Stimulated activated memory B cell treated with anti-CD40 and anti-IgM and Interleukin-4, amounts not matched to agents 10 μg/mL and 1 μg/mL and 100 μg/mL, for 72 hours (primary cell): ENCODE data around the gene APOM.

Source experiments
- ATAC-seq: fragments of 150-1000 bp; cut with Tn5 transposase; 2 replicates; pipeline ENCODE4 v1.10.0; 2021
- H3K27ac Mint-ChIP-seq: one replicate; pipeline ENCODE4 v1.8.0; 2022; ENCODE audit warnings: mild to moderate bottlenecking, mixed read lengths
- H3K27me3 Mint-ChIP-seq: one replicate; pipeline ENCODE4 v1.8.0; 2022; ENCODE audit warnings: mixed read lengths
- H3K36me3 Mint-ChIP-seq: one replicate; pipeline ENCODE4 v1.8.0; 2022; ENCODE audit warnings: mixed read lengths
- H3K4me1 Mint-ChIP-seq: one replicate; pipeline ENCODE4 v1.8.0; 2022; ENCODE audit warnings: mixed read lengths
- H3K4me3 Mint-ChIP-seq: one replicate; pipeline ENCODE4 v1.8.0; 2022; ENCODE audit warnings: mild to moderate bottlenecking, moderate library complexity, mixed read lengths
- H3K9me3 Mint-ChIP-seq: one replicate; pipeline ENCODE4 v1.8.0; 2022; ENCODE audit warnings: mixed read lengths

The APOM gene

DNA sequence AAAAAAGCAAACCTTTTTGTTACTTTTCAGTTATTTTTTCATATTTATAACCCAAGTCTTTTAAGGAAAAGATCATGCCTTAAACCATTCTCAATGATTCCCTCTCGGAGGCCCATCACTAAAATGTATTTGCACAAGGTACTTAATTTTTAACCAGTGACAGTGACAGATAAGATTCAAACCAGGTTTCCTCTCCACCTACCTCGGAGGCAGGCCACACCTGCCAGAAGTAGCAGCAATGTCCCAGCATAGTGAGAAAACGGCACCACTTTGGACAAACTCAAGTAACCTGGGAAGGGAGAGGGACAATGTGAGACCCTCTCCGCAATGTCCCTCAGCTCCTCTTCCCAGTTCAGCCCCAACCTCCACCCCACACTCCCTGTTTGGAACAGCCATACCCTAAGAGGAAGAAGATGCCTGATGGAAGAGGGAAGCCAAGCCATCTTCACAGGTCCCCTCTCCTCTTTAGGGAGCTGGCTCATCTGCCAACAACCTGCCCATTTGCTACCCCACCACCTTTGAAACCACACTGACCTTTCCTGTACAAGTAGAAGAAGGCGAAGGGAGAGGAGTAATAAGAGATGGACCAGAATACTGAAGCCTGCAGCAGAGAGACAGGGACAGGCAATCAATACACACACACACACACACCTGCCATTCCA lies 45.2 kb downstream of the APOM start:
- peaks cover 17% of the 10 kb centered on the region for H3K36me3 Mint-ChIP-seq

DNA sequence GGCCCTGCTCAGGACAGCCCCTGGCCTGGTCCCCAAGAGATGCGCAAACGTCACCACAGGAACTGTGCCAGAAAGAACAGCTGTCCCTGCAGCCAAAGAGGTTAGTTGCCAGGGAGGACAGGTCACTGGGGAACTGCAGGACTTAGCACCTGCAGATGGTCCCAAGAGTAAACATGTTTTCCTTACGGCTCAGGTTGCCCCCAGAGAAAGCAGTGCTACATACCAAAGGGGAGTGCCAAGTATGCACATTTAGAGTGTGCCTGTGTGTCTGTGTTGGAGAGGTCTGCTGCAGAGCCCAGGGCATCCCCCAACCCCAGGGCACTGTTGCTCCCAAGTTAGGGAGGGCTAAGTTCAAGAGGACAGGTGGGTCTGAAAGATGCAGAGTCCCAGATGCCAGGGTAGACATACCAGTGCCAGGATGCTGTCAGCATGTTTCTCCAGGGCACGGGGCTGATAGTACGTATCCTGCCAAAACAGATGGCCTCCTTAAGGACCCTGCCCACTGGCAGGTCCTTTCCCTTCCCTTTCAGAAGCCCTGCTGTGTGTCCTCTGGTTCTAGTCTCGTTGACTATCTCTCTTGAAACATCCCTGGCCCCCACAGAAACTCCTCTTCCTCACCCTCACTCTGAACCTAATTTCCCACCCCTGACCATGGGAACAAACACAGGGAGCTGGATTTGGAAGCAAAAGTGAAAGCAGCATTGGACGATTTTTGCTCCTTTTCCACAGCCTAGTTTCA lies 46.1 kb downstream of the APOM start:
- peaks cover 10% of the 10 kb centered on the region for H3K36me3 Mint-ChIP-seq
- H3K27me3 Mint-ChIP-seq: no peaks in the 10 kb centered on the region
- H3K9me3 Mint-ChIP-seq: no peaks in the 10 kb centered on the region
- H3K27ac Mint-ChIP-seq: peak overlapping the region; percentile 96
- peaks cover 30% of the 10 kb centered on the region for H3K4me1 Mint-ChIP-seq
- ATAC-seq: no peak
- H3K4me3 Mint-ChIP-seq: peak overlapping the region; percentile 100

More for the DNA sequence above, 45.2 kb downstream of the APOM start:
- H3K27ac Mint-ChIP-seq: peak overlapping the region; percentile 96
- no peak overlapping the region for H3K4me3 Mint-ChIP-seq
- H3K9me3 Mint-ChIP-seq: no peaks in the 10 kb centered on the region
- ATAC-seq: no peak
- H3K4me1 Mint-ChIP-seq: peaks cover 30% of the 10 kb centered on the region
- H3K27me3 Mint-ChIP-seq: no peaks in the 10 kb centered on the region

DNA sequence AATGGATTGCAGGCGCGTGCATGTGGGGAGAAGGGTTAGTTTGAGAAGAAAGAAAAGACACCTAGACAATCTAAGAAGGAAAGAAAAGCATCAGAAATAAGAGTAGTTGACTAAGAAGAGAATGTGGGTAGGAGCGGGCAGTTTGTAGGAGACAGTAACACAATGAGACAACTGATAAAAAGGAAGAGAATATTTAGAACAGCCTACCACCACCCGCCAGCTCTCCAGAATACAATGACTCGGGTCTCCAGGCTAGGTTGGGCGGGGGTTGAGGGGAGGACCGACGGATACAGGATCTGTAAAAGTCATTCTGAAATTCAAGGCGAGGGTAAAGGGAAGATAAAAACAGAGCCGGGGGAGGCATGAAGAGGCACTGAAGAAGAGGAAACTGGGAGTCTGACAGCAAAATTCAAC lies 46.7 kb downstream of the APOM start:
- H3K27me3 Mint-ChIP-seq: no peaks in the 10 kb centered on the region

DNA sequence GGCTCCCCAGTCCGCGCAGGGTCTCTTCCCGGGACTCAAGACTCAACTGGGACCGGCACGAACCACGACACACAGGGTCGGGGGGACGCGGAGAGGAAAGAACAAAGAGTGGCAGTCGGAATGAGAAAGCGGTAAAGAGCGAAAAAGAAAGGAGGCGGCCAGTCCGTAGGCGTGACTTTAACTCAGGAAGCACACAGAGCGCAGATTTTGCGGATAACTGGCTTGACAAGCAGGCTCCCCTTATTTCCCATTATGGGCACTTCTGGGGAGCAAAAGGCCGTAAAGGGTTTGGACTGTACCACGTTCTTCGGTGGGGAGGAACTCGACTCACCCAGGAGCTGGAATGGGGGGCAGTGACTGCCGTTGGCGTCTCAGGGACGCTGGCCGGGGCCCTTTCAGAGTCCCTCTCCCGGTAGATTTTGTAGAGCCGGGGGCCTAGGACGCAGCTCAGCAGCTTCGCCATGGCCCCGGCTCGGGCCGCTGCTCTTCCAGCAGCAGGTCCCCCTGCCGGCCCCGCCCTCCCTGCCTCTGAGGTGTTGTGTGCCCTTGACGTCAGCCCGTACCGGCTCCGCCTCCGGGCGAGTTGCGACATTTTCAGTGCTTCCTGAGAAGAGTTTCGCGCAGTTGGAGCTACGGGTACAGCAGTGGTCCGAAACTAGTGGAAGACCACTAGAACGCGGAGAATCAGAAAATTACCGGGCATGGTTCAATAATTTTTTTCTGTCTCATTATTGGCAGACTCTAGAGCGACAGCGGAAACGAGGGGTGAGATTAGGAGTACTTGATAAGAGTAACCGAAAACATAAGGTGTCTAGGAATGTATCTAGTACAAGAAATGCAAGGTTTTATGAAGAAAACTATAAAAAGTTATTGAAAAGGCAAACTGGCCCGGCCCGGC lies 47.4 kb downstream of the APOM start, which contains the start of gene ABHD16A:
ABHD16A (minus strand) TSS at position 506 of the 898 bp plus-strand sequence; CDS start at position 463, 43 bp downstream.
- Mint-ChIP-seq H3K27ac (peak within 1 kb of the TSS; percentile 96), H3K4me3 (peak within 1 kb of the TSS; percentile 100), H3K4me1 (peaks cover 20% of the 10 kb centered on the region), H3K27me3 (no peaks in the 10 kb centered on the region), H3K9me3 (no peaks in the 10 kb centered on the region), H3K36me3 (no peaks in the 10 kb centered on the region)
- peak; percentile 99 for ATAC-seq

More for the DNA sequence above, 46.7 kb downstream of the APOM start:
- peak overlapping the region; percentile 96 for H3K27ac Mint-ChIP-seq
- H3K9me3 Mint-ChIP-seq: no peaks in the 10 kb centered on the region
- peaks cover 27% of the 10 kb centered on the region for H3K4me1 Mint-ChIP-seq
- peak; percentile 4 for ATAC-seq
- peak overlapping the region; percentile 100 for H3K4me3 Mint-ChIP-seq
- peaks cover 5% of the 10 kb centered on the region for H3K36me3 Mint-ChIP-seq

DNA sequence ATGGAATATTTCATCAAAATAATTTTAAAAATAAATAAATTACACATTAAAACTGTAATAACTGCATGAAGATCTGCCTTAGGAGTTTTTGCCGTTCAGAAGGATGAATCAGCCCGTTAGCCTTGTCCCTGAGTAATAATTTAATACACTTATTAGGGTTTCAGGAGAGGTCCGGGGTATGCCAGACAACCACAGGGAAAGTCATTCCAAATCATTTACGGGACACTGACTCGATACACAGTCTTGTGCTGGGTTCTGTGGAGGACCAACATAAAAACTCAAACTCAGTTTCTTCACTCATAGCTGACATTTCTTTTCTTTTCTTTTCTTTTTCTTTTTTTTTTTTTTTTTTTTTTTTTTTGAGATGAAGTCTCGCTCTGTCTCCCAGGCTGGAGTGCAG lies 50.2 kb downstream of the APOM start:
- H3K27ac Mint-ChIP-seq: no peak overlapping the region
- H3K27me3 Mint-ChIP-seq: no peaks in the 10 kb centered on the region
- H3K9me3 Mint-ChIP-seq: no peaks in the 10 kb centered on the region
- ATAC-seq: no peak
- H3K4me3 Mint-ChIP-seq: no peak overlapping the region
- peaks cover 24% of the 10 kb centered on the region for H3K4me1 Mint-ChIP-seq
- no peaks in the 10 kb centered on the region for H3K36me3 Mint-ChIP-seq

DNA sequence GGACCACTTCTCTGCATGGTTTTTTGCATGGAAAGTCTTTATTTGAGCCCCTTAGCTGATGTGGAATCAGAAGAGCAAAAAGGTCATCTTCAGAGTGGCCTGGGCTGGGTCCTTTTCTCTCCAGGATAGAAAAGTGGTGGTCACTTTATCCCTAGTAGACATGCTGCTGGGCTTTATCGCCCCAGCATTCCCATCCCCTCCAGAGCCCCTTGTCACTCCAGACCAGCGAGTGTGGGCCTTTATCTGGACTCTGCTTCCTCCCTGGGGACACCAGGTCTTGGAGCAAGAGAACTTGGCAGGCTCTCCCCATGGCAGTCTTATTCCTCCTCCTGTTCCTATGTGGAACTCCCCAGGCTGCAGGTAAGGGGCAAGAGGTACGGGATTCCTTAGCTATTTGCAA lies 50.9 kb downstream of the APOM start, which contains the start of gene LY6G6F:
LY6G6F (plus strand) TSS at position 268 of the 400 bp plus-strand sequence; CDS start at position 309, 41 bp downstream.
- Mint-ChIP-seq H3K27me3 (no peaks in the 10 kb centered on the region), H3K9me3 (no peaks in the 10 kb centered on the region), H3K4me1 (peaks cover 23% of the 10 kb centered on the region), H3K27ac (no peak within 1 kb of the TSS), H3K36me3 (no peaks in the 10 kb centered on the region), H3K4me3 (no peak within 1 kb of the TSS)
- no peak for ATAC-seq

DNA sequence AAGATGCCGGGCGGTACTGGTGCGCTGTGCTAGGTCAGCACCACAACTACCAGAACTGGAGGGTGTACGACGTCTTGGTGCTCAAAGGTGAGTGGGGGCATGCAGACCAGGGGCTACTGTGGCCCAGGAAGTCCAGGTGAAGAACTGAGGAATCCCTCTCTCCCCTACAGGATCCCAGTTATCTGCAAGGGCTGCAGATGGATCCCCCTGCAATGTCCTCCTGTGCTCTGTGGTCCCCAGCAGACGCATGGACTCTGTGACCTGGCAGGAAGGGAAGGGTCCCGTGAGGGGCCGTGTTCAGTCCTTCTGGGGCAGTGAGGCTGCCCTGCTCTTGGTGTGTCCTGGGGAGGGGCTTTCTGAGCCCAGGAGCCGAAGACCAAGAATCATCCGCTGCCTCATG lies 52.0 kb downstream of the APOM start:
- Mint-ChIP-seq H3K27ac (no peak overlapping the region), H3K9me3 (no peaks in the 10 kb centered on the region), H3K4me1 (peaks cover 23% of the 10 kb centered on the region), H3K36me3 (no peaks in the 10 kb centered on the region), H3K4me3 (no peak overlapping the region), H3K27me3 (no peaks in the 10 kb centered on the region)
- no peak for ATAC-seq
